Raji (cell line): ENCODE measurements around the gene FBLN7.

Experiments
- POLR2A ChIP-seq: IDR thresholded peaks from 2 replicates; pipeline ENCODE4 v1.6.1; 2011; ENCODE audit warnings: low read depth, low read length, control low read depth; ENCODE audit not compliant: insufficient read depth

The FBLN7 gene

DNA sequence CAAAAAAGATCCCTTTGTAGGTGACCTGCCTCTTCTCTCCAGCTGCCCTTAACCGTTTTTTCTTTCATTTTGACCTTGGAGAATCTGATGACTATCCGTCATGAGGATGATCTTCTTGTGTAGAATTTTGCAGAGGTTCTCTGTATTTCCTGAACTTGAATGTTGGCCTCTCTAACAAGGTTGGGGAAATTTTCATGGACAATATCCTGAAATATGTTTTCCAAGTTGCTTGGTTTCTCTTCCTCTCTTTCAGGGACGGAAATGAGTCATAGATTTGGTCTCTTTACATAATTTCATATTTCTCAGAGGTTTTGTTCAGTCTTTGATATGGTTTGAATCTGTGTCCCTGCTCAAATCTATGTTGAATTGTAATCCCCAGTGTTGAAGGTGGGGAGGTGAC lies 82.6 kb downstream of the FBLN7 start:
- no peak for TF ChIP-seq POLR2A

DNA sequence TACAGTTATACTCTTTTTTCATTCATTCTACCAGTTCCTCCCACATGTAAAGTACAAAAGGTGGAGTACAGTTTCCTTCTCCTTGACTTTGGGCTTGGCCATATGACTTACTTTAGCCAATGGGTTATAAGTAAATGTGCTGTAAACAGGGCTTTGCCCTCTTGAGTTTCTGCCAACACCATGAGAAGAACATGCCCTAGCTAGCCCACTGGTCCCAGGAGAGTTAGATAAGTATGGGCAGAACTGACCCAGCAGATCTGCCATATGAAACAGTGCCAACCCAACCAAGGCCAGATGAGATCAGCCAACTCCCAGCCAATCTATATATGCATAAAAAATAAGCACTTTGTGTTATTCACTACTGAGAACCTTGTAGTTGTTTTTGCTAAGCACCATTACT lies 91.2 kb downstream of the FBLN7 start:
- no peak for TF ChIP-seq POLR2A

DNA sequence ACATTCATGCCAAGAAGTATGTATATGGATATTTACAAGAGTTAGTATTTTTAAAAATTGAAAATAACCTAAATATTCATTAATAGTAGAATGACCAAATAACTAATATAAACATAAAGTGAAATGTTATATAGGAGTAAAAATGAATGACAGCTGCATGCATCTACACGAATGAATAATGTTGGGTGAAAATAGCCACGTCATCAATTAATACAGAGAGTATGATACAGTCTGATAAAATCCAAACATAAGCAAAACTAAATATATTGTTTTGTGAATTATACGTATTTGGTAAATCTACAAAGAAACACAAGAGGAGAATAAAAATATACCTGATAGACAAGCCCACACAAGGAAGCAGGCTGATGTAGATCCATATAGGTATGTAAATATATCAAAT lies 92.2 kb downstream of the FBLN7 start:
- no peak for TF ChIP-seq POLR2A
